ENCODE data around the gene ADAMTSL1.

- TF ChIP-seq CTCF (IDR thresholded peaks at IDR 0.05; ENCODE audit: insufficient read depth, low read length, poor library complexity, severe bottlenecking) (no peak), EZH2phosphoT487 (conservative IDR thresholded peaks at IDR 0.05; ENCODE audit: low read length) (no peak)
These were observed 13.9 kb upstream of the ADAMTSL1 start for GRCh38 chr9:18459962-18460584.

All from SU-DHL-6 (cell line).